Measurements from ENCODE around the gene S100PBP. TPM values are rescaled to one million over a fixed set of nuclear protein-coding genes. Genes with fewer than 3 reads are reported as not detected.

S100PBP gene
- total RNA-seq, result 10 to 100 TPM; 25.4 to 46.9 (median 29.8) TPM

DNA sequence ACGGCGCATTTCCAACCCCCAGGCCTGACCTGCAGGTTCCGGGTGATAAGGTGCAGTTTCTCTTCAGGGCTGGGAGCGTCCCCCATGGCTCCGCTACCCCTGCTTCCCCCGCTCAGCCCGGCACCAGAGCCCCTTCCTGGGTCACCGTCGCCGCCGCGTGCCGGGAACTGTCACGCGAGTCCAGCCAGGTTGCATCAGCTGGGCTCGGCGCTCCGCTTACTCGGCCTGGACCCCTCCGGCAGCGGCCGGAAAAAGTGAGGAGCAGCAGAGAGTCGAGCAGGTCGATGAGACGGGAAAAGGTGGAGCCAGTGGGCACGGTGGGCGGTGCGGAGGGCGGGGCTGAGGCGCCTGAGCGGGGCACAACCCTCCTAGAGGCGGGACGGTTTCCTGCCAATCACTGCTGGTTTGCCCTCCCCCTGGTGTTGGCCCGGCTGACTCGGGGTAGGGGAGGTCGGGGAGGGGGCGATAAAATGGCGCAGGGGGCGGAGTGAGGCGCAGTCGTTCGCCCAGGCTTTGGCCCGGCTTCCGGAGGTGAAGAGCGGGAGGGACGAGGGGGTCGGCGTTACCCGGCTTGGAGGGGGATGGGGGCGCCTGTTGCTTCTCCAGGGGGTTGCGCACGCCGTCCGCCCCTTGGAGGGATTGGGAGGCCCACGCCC lies at the start of gene S100PBP, which contains the start of gene YARS1:
Gene S100PBP (plus strand): TSS at position 495 of the 656 bp plus-strand sequence. CDS start 8,447 bp downstream, outside the sequence.
Gene YARS1 (minus strand): TSS at position 200 of the 656 bp plus-strand sequence. CDS start 114 bp downstream, at position 86.
- peak; percentile 97 for ATAC-seq
- H3K27me3 ChIP-seq, result no peaks in the 10 kb centered on the region
- peak within 1 kb of the TSS; percentile 85 to 97 (median 95) for H3K27ac ChIP-seq
- 0% methylated on average over 11 of the region's 55 CpGs; no CpG with 5 or more reads in 1 of the 2 donors for WGBS, 2 donors (ENCODE audit: low coverage in 1 of 2)
- H3K4me3 ChIP-seq, result peak within 1 kb of the TSS; percentile 70 to 83
- TF ChIP-seq POLR2AphosphoS5 (IDR thresholded peaks at IDR 0.05), result peak; percentile 96
- no peak for TF ChIP-seq EP300 (IDR thresholded peaks at IDR 0.05)
- TF ChIP-seq, protein P1, sequence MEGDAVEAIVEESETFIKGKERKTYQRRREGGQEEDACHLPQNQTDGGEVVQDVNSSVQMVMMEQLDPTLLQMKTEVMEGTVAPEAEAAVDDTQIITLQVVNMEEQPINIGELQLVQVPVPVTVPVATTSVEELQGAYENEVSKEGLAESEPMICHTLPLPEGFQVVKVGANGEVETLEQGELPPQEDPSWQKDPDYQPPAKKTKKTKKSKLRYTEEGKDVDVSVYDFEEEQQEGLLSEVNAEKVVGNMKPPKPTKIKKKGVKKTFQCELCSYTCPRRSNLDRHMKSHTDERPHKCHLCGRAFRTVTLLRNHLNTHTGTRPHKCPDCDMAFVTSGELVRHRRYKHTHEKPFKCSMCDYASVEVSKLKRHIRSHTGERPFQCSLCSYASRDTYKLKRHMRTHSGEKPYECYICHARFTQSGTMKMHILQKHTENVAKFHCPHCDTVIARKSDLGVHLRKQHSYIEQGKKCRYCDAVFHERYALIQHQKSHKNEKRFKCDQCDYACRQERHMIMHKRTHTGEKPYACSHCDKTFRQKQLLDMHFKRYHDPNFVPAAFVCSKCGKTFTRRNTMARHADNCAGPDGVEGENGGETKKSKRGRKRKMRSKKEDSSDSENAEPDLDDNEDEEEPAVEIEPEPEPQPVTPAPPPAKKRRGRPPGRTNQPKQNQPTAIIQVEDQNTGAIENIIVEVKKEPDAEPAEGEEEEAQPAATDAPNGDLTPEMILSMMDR (IDR thresholded peaks at IDR 0.05), result peak in 2 of 4 experiments; percentile 44 to 56
- TF ChIP-seq POLR2A (IDR thresholded peaks at IDR 0.05), result peak; percentile 45
- H3K9me3 ChIP-seq, result no peaks in the 10 kb centered on the region
- peaks cover 0 to 79% (median 20%) of the 10 kb centered on the region in 3 donors for H3K4me1 ChIP-seq
- no peaks in the 10 kb centered on the region for H3K36me3 ChIP-seq

DNA sequence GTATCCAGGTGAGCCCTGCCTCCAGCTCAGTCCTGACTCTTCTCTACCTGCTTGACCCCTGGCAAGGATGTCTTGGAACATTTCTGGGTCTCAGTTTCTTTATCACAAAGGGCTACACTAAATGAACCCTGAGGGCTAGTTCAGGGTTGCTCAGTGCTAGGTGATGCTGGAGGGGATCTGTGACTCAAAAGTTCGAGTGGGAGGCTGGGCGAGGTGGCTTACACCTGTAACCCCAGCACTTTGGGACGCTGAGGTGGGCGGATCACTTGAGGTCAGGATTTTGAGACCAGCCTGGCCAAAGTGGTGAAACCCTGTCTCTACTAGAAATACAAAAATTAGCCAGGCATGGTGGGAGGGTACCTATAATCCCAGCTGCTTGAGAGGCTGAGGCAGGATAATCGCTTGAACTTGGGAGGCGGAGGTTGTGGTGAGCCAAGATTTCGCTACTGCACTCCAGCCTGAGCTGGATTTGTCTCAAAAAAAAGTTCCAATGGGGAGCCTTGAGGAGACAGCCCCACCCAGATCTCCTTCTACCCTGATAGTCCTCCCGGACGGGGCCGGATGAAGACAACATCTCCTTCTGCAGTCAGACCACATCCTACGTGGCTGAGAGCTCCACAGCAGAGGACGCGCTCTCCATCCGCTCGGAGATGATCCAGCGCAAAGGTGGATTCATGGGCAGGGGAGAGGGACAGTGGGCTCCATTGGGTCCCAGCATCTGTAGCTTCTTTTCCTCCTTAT lies 49.2 kb upstream of the S100PBP start:
- no peak overlapping the region for H3K4me3 ChIP-seq
- no peaks in the 10 kb centered on the region for H3K9me3 ChIP-seq
- H3K27me3 ChIP-seq, result no peaks in the 10 kb centered on the region
- TF ChIP-seq EP300 (IDR thresholded peaks at IDR 0.05) (no peak), POLR2AphosphoS5 (IDR thresholded peaks at IDR 0.05) (no peak), POLR2A (IDR thresholded peaks at IDR 0.05) (no peak)
- TF ChIP-seq, protein P1 (IDR thresholded peaks at IDR 0.05), result no peak
- H3K4me1 ChIP-seq, result peaks cover 0 to 58% (median 29%) of the 10 kb centered on the region in 3 donors
- ATAC-seq, result no peak
- H3K36me3 ChIP-seq, result peaks cover 0 to 48% of the 10 kb centered on the region in 2 donors
- WGBS, 2 donors (ENCODE audit: low coverage in 1 of 2), result 68 to 85% methylated on average over 11 to 12 of the region's 16 CpGs
- peak overlapping the region in 3 of 4 donors; percentile 48 to 59 (median 52) for H3K27ac ChIP-seq

DNA sequence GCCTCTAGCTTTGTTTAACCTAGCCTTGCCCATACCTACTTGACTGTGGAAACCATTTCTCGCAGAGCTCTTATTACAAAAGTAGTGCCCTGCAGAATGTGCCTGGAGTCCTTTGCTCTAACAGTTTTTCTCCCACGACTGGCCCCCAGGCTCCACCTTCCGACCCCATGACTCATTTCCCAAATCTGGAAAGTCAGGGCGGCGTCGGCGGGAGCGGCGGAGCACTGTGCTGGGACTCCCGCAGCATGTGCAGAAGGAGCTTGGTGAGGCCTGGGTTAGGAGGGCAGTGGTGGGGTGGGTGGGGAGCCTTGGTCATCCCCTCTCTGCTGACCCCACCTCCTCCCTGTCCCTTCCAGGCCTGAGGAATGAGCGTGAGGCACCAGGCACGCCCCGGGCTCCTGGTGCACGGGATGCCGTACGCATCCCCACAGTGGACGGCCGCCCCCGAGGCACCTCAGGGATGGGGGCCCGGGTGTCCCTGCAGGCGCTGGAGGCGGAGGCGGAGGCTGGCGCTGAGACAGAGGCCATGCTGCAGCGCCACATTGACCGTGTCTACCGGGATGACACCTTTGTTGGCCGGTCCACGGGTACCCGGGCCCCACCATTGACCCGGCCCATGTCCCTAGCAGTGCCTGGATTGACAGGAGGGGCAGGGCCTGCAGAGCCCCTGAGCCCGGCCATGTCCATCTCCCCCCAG lies 47.8 kb upstream of the S100PBP start:
- H3K4me1 ChIP-seq, result peaks cover 0 to 53% (median 29%) of the 10 kb centered on the region in 3 donors
- H3K27me3 ChIP-seq, result no peaks in the 10 kb centered on the region
- TF ChIP-seq, protein P1 (IDR thresholded peaks at IDR 0.05), result no peak
- no peak for TF ChIP-seq EP300 (IDR thresholded peaks at IDR 0.05)
- no peak for TF ChIP-seq POLR2A (IDR thresholded peaks at IDR 0.05)
- no peak for TF ChIP-seq POLR2AphosphoS5 (IDR thresholded peaks at IDR 0.05)
- peaks cover 0 to 54% of the 10 kb centered on the region in 2 donors for H3K36me3 ChIP-seq
- WGBS, 2 donors (ENCODE audit: low coverage in 1 of 2), result 75 to 77% methylated on average over 1 to 8 of the region's 32 CpGs
- no peaks in the 10 kb centered on the region for H3K9me3 ChIP-seq
- no peak overlapping the region for H3K4me3 ChIP-seq
- ATAC-seq, result no peak
- no peak overlapping the region for H3K27ac ChIP-seq

DNA sequence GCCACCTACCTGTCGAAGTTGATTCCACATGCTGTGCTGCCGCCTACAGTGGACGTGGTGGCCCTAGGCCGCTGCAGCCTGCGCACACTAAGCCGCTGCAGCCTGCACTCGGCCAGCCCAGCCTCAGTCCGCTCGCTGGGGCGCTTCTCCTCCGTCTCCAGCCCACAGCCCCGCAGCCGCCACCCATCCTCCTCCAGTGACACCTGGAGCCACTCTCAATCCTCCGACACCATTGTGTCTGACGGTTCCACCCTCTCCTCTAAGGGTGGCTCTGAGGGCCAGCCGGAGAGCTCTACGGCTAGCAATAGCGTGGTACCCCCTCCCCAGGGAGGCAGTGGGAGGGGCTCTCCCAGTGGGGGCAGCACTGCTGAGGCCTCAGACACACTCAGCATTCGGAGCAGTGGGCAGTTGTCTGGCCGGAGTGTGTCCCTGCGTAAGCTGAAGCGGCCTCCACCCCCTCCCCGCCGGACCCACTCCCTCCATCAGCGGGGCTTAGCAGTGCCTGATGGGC lies 47.2 kb upstream of the S100PBP start:
- 93% methylated on average over 3 of the region's 25 CpGs; no CpG with 5 or more reads in 1 of the 2 donors for WGBS, 2 donors (ENCODE audit: low coverage in 1 of 2)
- H3K27ac ChIP-seq, result no peak overlapping the region
- H3K4me1 ChIP-seq, result peaks cover 0 to 53% (median 28%) of the 10 kb centered on the region in 3 donors
- H3K4me3 ChIP-seq, result no peak overlapping the region
- H3K9me3 ChIP-seq, result no peaks in the 10 kb centered on the region
- no peaks in the 10 kb centered on the region for H3K27me3 ChIP-seq
- no peak for TF ChIP-seq EP300 (IDR thresholded peaks at IDR 0.05)
- TF ChIP-seq POLR2A (IDR thresholded peaks at IDR 0.05), result no peak
- no peak for TF ChIP-seq POLR2AphosphoS5 (IDR thresholded peaks at IDR 0.05)
- TF ChIP-seq, protein P1 (IDR thresholded peaks at IDR 0.05), result no peak
- no peak for ATAC-seq
- peaks cover 0 to 60% of the 10 kb centered on the region in 2 donors for H3K36me3 ChIP-seq
